SK-MEL-5 (cell line): Measurements from ENCODE around the gene PEAR1. TPM values are rescaled to one million over a fixed set of nuclear protein-coding genes. Genes with fewer than 3 reads are reported as not detected.
A peak's percentile ranks its signal among the peaks of the same experiment; 100 is the strongest.

ENCODE experiments used
- DNase-seq: peaks from one replicate; pipeline ENCODE4 v3.0.0-alpha.2; 2016; ENCODE audit warnings: low read depth, low spot score
- in situ Hi-C: cut with HindIII; loops from 2 replicates; pipeline ENCODE4 v1.10.0; 2016; ENCODE audit warnings: low sequenced_read_pairs, high pct_unique_total_duplicates, low pct_unique_long_range_greater_than_20kb
- total RNA-seq: library from RNA; depleted of rRNA; stranded (reverse); fragments of >200 nt; shearing (Covaris generic); gene quantifications from 2 replicates; pipeline ENCODE4 v1.2.3, GENCODE V29; 2014

PEAR1 gene
- total RNA-seq, 1 experiment from 2014 or later, result not detected

DNA sequence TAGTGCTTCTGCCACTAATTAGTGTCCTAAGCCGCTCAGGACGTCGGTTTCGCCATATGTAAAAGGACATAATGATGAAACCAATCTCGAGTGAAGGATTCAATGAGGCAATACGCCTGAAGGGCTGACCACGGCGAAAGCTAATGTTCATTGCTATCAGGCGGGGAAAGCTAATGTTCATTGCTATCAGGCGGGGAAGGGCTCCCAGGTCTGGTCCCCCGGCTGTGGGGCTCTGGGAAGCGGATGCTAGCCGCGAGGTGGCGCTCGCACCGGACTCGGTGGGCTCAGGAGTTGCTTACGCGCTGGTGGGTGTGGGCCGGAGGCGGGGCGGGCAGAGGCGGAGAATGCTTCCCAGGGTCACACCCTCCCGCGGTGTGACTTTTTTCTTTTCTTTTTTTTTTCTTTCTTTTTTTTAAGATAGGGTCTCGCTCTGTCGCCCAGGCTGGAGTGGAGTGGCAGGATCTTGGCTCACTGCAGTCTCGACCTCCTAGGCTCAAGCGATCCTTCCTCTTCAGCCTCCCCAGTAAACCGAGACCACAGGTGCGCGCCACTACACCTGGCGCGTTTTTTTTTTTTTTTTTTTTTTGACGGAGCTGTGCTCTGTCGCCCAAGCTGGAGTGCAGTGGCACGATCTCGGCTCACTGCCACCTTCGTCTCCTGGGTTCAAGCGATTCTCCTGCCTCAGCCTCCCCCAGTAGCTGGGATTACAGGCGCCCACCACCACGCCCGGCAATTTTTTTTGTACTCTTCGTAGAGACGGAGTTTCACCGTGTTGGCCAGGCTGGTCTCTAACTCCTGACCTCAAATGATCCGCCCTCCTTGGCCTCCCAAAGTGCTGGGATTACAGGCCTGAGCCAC is 1.1 kb upstream of the PEAR1 start:
- in situ Hi-C loops, result no loop called here
- DNase-seq, result peak; percentile 89

DNA sequence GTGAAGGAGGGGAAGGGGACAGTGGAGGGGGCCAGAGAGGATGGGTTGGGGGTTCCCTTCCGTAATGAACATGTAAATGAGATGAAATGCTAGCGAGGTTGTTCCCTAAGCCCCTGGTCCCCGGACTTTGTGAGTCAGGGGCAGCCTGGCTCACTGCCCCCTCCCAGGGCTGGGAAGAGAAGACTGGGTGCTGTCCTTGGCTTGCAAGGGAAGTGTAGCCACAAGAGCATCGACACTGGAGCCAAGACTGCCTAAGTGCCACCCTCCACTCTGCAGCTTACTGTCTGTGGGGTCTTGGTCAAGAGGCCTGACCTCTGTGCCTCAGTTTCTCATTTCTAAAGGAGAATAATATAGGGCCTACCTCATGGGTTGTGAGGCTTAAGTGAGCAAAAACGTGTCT is 483 bp downstream of the PEAR1 start:
- in situ Hi-C loops, result no loop called here
- DNase-seq, result no peak

DNA sequence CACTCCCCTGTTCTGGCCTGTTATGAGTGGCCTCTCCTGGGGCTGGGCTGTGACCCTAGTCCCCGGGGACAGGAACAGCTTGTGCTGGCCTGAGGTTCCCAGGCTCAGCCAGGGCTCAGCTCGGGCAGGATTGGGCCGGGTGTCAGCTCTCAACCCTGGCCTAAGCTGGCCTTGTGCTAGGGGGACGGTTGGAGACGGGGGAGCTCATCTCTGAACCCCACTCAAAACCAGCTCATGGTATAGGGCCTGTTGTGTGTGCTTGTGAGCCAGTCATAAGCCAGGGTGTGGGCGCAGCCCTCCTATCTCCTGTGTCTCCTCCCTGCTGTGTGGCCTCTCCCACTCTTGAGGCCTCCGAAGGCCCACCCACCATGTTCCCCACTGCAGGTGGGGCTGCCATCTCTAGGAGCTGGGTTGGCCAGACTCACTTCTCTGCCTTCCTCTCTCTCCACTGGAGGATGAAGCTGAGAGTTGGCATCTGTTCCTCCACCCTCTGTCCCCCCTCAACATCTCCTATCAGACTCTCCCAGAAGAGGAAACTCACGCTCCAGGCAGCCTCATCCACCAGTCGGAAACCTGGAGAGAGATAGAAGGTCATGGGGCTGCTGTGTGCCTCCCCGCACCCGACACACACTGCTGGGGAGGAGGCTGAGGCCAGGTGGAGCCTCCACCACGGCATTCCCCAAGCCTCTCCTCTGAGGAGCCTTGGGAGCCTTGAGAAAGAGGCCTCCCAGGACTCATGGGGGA is 1.4 kb downstream of the PEAR1 start:
- DNase-seq, result no peak

DNA sequence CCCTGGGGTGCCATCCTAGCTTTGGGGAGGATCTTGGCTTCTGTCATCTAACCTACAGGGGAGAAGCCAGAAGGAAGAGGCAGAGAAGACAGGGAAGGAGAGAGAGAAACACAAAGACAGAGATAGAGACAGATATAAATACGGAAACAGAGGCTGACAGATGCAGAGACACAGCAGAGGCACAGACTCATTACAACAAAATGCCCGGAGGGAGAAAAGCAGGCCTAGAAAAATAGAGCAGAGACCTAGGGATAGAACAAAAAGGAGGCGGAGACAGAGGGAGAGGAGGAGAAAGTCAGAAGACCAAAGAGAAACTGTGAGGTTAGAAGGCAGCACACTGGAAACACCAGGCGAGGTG is 1.9 kb downstream of the PEAR1 start:
- DNase-seq, result peak; percentile 22
- in situ Hi-C loops, result no loop called here

More for the DNA sequence above, 1.4 kb downstream of the PEAR1 start:
- in situ Hi-C loops, result no loop called here

DNA sequence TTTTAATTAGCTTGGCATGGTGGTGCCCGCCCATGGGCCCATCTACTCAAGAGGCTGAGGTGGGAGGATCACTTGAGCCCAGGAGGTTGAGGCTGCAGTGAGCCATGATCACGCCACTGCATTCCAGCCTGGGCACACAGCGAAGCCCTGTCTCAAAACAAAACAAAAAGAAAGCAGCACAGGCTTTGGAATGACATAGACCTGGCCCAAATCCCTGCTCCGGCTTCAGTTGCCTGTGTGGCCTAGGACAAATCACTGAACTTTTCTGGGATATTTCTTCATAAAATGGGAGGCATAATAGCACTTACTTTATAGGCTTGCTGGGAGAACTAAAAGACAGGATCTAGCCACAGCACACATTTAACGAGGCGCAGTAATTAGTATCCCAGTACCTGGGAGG is 2.4 kb downstream of the PEAR1 start:
- no peak for DNase-seq
- in situ Hi-C loops, result no loop called here

DNA sequence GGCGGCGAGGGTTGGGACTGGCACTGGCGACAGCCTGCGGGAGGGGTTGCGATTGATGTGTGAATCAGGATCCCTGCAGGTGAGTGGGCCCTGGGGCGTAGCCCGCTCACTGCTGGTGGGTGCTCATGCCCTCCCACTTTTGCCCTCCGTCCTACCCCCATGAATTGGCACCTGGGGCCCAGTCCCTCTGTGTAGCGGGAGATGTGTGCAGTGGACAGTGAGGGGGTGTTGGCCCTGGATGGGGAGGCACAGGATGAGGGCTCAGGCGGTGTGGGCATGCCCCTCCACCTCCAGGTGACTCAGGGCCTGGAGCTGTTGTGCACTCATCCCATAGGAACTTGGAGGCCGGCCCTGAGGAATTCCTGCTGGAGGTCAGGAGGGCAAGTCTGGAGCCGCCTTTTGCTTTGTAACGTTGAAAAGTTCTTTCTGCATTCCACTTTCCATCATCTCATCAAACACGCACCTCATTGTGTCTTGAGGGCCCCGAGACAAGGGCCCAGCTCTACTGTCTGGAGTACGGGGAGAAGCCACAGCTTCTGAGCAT is 3.0 kb downstream of the PEAR1 start:
- DNase-seq, result no peak
- in situ Hi-C loops, result no loop called here

DNA sequence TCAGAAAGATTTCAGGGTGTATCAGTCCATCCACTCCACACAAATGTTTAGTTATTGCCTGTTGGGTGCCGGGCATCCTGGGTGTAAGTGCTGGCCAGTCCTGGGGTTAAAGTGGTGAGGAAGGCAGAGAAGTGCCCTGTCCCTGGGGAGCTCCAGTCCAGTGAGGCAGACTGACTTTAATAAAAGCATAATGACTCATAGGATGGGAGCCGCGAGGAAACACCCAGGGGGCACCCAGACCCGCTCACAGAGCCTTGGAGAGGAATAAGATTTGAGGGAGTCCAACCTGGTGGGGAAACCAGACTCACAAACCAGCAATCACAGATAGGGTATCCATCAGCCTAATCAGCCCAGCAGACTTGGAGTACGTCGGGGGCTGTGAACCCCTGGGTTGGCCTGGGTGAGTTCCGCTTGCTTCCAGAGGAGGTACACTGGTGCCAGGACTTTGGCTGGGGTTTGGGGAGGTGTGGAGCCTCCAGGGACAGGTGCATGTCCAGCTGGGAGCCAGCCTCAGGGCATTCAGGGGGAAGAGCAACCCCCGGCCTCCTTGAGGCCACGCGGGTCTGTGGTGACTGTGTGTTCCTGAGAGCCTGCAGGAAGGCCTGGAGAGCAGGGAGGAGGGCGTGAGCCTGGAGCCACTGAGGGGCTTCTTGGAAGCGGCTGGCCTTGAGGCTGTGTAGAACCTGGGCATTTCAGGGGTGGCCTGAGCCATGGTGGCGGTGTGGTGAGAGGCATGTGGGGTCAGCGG is 3.7 kb downstream of the PEAR1 start:
- DNase-seq, result no peak
- in situ Hi-C loops, result no loop called here

DNA sequence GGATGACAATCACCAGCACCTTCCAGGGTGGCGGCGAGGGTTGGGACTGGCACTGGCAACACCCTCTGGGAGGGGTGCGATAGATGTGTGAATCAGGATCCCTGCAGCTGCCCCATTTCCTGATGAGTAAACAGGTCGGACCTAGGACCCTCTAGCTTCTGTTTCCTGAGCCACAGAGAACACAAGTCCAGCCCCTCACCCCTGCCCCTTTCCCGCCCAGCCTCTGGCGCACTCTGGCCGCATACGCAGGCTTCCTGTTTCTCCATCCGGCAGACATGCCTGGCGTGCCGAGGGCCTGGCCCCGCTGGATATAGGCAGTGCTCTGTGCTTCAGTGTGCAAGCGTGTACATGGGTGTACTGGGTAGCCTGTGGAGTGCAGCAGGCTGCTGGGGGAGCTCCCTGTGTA is 4.6 kb downstream of the PEAR1 start:
- no peak for DNase-seq

DNA sequence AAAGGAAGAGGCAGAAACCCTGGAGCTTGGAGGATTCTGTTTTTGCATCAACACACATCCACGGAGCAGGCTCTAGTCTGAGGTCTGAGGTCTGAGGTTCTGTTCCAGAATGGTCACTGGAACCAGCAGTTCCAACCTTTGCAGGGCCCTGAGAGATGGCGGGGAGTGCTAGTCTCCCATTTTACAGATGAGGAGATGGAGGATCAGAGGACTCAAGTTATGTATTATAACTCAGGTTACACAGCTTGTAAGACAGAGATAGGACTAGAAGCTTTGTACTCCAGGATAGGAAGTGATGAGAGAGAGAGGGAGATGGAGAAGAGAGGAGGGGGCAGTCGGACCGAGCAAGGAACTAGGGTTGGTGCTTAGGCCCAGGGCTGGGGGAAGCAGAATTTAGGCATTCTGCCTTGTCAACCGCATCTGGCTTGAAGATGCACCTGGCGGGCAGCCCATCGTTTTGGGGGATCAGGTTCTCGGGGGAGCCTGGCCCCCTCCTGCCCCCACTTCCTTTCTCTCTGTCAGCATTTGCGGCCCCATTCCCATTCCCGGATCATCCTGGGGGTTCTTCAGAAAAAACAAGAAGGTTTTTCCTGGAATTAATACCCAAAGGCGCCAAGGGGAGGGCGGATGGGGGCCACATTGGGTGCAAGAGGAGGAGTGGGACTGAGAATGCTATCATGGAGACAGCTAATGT is 5.6 kb downstream of the PEAR1 start:
- no peak for DNase-seq
- in situ Hi-C loops, result no loop called here

More for the DNA sequence above, 4.6 kb downstream of the PEAR1 start:
- in situ Hi-C loops, result no loop called here

DNA sequence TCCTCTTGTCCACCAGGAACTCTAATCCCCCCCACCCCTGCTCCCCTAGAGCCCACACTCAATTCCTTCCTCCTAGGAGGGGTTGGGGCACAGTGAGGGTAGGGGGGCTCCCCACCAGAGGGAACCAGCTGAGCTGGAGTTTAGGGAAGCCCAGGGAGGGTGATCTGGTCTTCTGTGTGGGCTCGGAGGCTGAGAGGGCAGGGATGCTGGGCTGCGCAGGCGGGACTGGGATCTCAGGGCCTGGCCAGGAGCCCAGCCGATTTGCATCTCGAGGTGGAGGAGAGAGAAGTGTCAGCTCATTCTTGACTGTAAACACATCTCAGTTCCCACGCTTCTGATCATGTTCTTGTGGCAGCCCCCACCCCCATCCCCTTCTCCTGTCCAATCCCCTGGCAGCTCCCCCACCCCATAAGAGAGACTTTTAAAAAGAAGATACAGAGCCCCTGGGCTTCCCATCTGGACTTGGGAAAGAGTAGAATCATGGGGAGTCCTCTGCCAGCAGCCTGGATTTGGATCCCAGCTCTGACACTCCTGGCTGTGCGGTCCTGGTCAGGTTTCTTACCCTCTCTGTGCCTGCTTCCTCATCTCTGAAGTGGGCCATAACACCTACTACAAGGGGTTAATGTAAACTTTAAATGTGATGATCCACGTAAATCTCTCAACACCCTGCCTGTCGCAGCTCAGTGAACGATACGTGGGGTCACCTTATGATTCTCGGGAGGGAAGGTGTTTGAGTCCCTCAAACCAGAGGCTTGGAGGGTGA is 6.6 kb downstream of the PEAR1 start:
- in situ Hi-C loops, result no loop called here
- DNase-seq, result no peak

DNA sequence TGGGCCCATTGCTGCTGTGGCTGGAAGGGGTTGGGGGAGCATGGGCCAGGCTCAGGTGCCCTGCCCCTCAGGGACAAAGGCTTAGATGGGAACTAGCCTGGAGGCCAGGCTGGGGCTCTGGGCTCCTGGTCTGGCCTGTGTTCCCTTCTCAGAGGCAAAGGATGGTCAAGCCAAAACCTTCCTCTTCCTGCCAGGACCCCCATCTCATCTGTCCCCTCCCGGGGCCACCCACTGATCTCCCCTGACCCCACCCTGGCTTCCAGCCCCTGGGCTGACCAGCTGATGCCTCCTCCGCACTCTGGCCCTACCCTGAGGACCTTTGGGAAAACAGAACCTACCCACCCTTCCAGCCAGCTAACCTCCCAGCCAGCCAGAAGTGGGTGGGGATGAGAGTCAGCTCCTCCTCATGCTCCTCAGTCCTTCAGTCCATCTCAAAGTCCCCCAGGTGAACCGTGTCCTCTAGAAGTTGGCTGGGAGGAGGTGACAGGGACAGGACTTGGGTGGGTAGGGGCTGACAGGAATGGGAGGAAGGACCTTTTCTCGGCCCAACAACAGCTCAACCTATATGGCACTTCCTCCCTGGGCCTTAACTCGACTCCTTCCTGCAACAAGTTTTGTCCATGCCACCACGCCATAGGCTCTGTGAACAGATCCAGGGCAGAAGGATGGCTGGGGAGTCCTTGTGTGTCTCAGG is 7.5 kb downstream of the PEAR1 start:
- DNase-seq, result no peak
- in situ Hi-C loops, result no loop called here

DNA sequence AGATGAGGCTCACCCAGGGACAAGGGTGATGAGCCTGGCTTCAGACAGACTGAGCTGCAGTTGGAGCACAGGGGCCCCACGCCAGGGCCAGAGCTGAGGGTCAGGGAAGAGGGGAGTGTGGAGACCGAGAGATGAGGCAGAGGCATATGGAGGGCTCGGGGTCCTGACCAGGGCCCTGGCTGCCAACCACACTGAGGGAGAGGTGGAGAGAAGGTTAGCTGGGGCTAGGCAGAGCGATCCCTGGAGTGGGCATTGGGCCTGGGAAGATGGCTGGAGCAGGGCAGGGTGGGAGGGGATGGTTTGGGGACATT is 8.0 kb downstream of the PEAR1 start:
- in situ Hi-C loops, result no loop called here
- DNase-seq, result no peak

DNA sequence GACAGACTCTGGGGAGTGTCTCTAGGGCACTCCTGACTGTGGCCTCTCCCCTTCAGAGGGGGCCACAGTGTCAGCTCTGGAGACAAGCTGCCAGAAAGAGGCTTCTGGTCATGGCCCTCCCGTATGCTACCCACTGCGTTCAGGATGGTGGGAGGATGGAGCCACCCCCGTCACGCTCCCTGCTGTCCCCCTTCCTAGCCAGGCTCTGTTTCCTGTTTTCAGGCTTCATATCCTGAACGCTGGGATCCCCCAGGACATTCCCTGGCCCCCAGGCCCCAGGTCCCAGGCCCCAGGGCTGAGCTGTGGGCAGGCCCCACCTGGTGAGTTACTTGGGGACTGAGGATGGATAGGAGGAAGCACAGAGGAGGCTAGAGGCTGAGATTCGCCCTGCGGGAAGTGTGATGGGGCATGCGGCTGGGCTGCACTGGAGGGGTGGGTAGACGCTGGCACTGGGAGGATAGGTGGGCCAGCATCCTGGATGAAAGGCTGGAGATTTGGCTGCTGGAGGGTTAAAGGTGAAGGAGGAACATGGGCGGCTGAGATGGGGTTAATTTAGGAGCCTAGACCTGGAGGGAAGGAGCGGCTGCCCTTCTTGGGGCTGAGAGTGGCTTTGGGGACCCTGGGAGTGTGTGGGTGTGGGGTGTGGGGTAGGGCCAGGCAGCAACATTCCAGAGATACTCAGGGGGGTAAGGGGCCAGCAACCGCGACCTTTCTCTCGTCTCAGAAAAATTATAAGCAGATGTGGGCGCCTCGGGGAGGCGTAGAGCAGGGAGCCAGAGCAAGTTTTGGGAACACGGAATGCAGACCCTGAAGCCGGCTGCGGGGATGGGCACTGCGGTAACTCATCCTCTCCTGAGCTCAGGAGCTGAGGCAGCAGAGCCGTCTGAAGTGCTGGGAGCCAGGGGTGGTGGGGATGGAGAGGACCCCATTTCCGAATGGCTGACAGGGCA is 8.7 kb downstream of the PEAR1 start:
- in situ Hi-C loops, result no loop called here

DNA sequence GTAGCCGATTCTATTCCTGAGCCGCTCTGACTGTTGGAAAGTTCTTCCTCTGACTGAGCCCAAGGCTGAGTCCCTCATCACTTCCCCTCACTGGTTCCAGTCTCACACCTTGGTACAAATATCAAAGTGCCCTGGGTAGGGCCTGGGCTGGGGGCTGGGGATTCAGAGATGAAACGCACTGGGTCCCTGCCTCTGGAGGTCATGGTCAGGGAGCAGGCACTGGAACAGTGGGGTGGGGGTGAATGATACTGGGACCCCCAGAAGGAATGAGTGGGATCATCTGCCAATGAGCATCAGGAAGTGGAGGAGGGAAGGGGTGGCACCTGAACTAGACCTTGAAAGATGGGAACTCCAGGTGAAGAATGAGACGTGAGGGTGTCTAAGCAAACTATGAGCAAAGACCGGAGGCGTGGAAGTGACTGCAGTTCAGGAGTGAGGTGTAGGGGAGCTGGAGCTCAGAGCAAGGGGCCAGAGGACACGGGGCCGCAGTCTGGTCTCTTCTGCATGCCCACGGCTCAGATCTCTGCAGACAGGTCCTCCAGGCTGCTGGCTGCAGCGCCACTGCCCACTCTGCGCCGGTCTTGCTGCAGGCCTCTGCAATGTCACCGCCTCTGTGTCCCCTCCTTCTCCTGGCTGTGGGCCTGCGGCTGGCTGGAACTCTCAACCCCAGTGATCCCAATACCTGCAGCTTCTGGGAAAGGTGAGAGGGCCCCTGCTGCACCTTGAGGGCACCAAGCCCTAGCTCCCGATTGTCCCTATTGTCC is 10.0 kb downstream of the PEAR1 start:
- in situ Hi-C loops, result no loop called here
- DNase-seq, result no peak

More for the DNA sequence above, 8.7 kb downstream of the PEAR1 start:
- DNase-seq, result no peak
